SK-N-SH (cell line): ENCODE measurements around the gene SNIP1. TPM values are rescaled to one million over a fixed set of nuclear protein-coding genes. Genes with fewer than 3 reads are reported as not detected.

Experiments used
- CTCF ChIA-PET: fragments of 300-600, 350-600 bp; formaldehyde crosslinking; extraction: SDS; loops from one replicate; lab custom pipeline; 2021; lab: Yijun Ruan, JAX
- POLR2A ChIA-PET: fragments of 350-600 bp; sonication (Branson Sonifier 250); formaldehyde crosslinking; extraction: SDS; loops from one replicate; lab custom pipeline; 2020; ENCODE audit warnings: antibody characterized with exemption, inconsistent platforms; lab: Yijun Ruan, JAX
- DNase-seq: peaks from one replicate; pipeline ENCODE4 v3.0.0; 2012
- H2AFZ ChIP-seq: fragments of 200-600 bp; sonication (generic); 2 replicates; pipeline ENCODE4 v1.8.1; 2016; ENCODE audit warnings: antibody characterized with exemption, mild to moderate bottlenecking, low read depth
- H3F3A ChIP-seq: fragments of 200-600 bp; sonication (generic); replicated peaks from 2 replicates; pipeline ENCODE3; 2016; ENCODE audit warnings: antibody characterized with exemption, mild to moderate bottlenecking; ENCODE audit not compliant: insufficient read depth
- H3K27ac ChIP-seq, 2 experiments: fragments of 200-500 bp in 1 of 2; fragments of 200-600 bp in 1 of 2; sonication (Bioruptor generic) in 1 of 2; sonication (generic), shearing (Covaris generic) in 1 of 2; 2 replicates each; pipeline versions ENCODE4 v1.5.1 to v1.6.1; 2014 to 2016; ENCODE audit warnings: low read depth in 2 of 2, inconsistent platforms in 1 of 2, low read length in 1 of 2, mild to moderate bottlenecking in 1 of 2, mixed read lengths in 1 of 2
- H3K27me3 ChIP-seq: fragments of 200-600 bp; sonication (generic), shearing (Covaris generic); 2 replicates; pipeline ENCODE4 v1.6.1; 2016; ENCODE audit warnings: mixed run types; ENCODE audit not compliant: insufficient read depth
- H3K36me3 ChIP-seq, 2 experiments: fragments of 200-500 bp in 1 of 2; fragments of 200-600 bp in 1 of 2; sonication (Bioruptor generic) in 1 of 2; sonication (generic) in 1 of 2; replicated peaks in 1 of 2; 2 replicates each; pipeline versions ENCODE3 to v1.5.1; 2014 to 2016; ENCODE audit warnings: low read length in 1 of 2, mild to moderate bottlenecking in 1 of 2; ENCODE audit not compliant: insufficient read depth in 2 of 2, control insufficient read depth in 1 of 2
- H3K4me1 ChIP-seq, 2 experiments: fragments of 200-500 bp in 1 of 2; fragments of 200-600 bp in 1 of 2; sonication (Bioruptor generic) in 1 of 2; sonication (generic), shearing (Covaris generic) in 1 of 2; 2 replicates each; pipeline versions ENCODE4 v1.5.1 to v1.6.1; 2014 to 2016; ENCODE audit warnings: low read depth in 1 of 2, low read length in 1 of 2, mixed run types in 1 of 2; ENCODE audit not compliant: insufficient read depth in 2 of 2, control insufficient read depth in 1 of 2
- H3K4me2 ChIP-seq: fragments of 200-600 bp; sonication (generic), shearing (Covaris generic); 2 replicates; pipeline ENCODE4 v1.6.1; 2017; ENCODE audit warnings: mixed run types
- H3K4me3 ChIP-seq, 2 experiments: fragments of 200-500 bp in 1 of 2; fragments of 200-600 bp in 1 of 2; sonication (Bioruptor generic) in 1 of 2; sonication (generic), shearing (Covaris generic) in 1 of 2; 2 replicates each; pipeline versions ENCODE4 v1.5.1 to v1.8.1; 2014 to 2016; ENCODE audit warnings: low read depth in 2 of 2, inconsistent platforms in 1 of 2, low read length in 1 of 2, mild to moderate bottlenecking in 1 of 2, mixed read lengths in 1 of 2, moderate library complexity in 1 of 2
- H3K79me2 ChIP-seq: fragments of 200-600 bp; sonication (generic); 2 replicates; pipeline ENCODE4 v1.8.1; 2017; ENCODE audit warnings: mild to moderate bottlenecking; ENCODE audit not compliant: insufficient read depth
- H3K9ac ChIP-seq: fragments of 200-600 bp; sonication (generic); 2 replicates; pipeline ENCODE4 v1.6.1; 2017; ENCODE audit warnings: mixed run types
- H3K9me2 ChIP-seq: fragments of 200-600 bp; sonication (generic); 2 replicates; pipeline ENCODE4 v1.6.1; 2017; ENCODE audit warnings: mixed run types
- H3K9me3 ChIP-seq: fragments of 200-600 bp; sonication (generic); 2 replicates; pipeline ENCODE4 v1.6.1; 2017; ENCODE audit warnings: mixed run types, mild to moderate bottlenecking, moderate library complexity
- H4K20me1 ChIP-seq: fragments of 200-600 bp; sonication (generic); 2 replicates; pipeline ENCODE4 v1.6.1; 2017; ENCODE audit warnings: mild to moderate bottlenecking, mixed run types; ENCODE audit not compliant: insufficient read depth
- ELF1 ChIP-seq: IDR thresholded peaks from 2 replicates; pipeline ENCODE4 v1.4.0; 2012
- EP300 ChIP-seq, 2 experiments: IDR thresholded peaks; 2 replicates each; pipeline versions ENCODE4 v1.4.0 to v1.6.1; 2012; ENCODE audit warnings: borderline replicate concordance in 1 of 2, low read depth in 1 of 2, low read length in 1 of 2
- EZH2phosphoT487 ChIP-seq: fragments of 200-600 bp; sonication (generic); IDR thresholded peaks from 2 replicates; pipeline ENCODE4 v1.6.1; 2017; ENCODE audit warnings: low read depth, mixed run types, mild to moderate bottlenecking, antibody characterized with exemption, moderate library complexity, borderline replicate concordance
- FOSL2 ChIP-seq: IDR thresholded peaks from 2 replicates; pipeline ENCODE4 v1.4.0; 2012; ENCODE audit warnings: low read depth, mild to moderate bottlenecking, moderate library complexity, borderline replicate concordance
- FOXJ3 ChIP-seq: sonication (generic); formaldehyde crosslinking; IDR thresholded peaks from 2 replicates; pipeline ENCODE4 v1.5.1; 2020; ENCODE audit warnings: mild to moderate bottlenecking, missing genetic modification reagents
- FOXM1 ChIP-seq: IDR thresholded peaks from 2 replicates; pipeline ENCODE4 v1.4.0; 2012; ENCODE audit warnings: low read depth, mild to moderate bottlenecking
- GATA2 ChIP-seq: sonication (generic); formaldehyde crosslinking; IDR thresholded peaks from 2 replicates; pipeline ENCODE4 v1.5.0; 2020; ENCODE audit warnings: mild to moderate bottlenecking, missing genetic modification reagents
- JUND ChIP-seq: IDR thresholded peaks from 2 replicates; pipeline ENCODE4 v1.4.0; 2012
- MAX ChIP-seq: IDR thresholded peaks from 2 replicates; pipeline ENCODE4 v1.4.0; 2012; ENCODE audit warnings: low read depth
- MEF2A ChIP-seq: IDR thresholded peaks from 2 replicates; pipeline ENCODE4 v1.4.0; 2012; ENCODE audit warnings: low read depth, borderline replicate concordance
- MXI1 ChIP-seq: IDR thresholded peaks from 2 replicates; pipeline ENCODE4 v1.6.1; 2012; ENCODE audit warnings: mild to moderate bottlenecking, low read depth, low read length, improper control_type of control experiment
- SMC3 ChIP-seq: IDR thresholded peaks from 2 replicates; pipeline ENCODE4 v1.6.1; 2012; ENCODE audit warnings: low read depth, low read length, improper control_type of control experiment
- TAF1 ChIP-seq: IDR thresholded peaks from 2 replicates; pipeline ENCODE4 v1.6.1; 2012; ENCODE audit warnings: low read depth, mild to moderate bottlenecking, low read length, moderate library complexity, borderline replicate concordance
- TCF12 ChIP-seq: IDR thresholded peaks from 2 replicates; pipeline ENCODE4 v1.4.0; 2012
- USF2 ChIP-seq: fragments of 150-350 bp; IDR thresholded peaks from 2 replicates; pipeline ENCODE4 v1.6.1; 2017; ENCODE audit warnings: antibody characterized with exemption, low read length, low read depth, borderline replicate concordance
- YY1 ChIP-seq: IDR thresholded peaks from 2 replicates; pipeline ENCODE4 v1.4.0; 2012; ENCODE audit warnings: low read depth, mild to moderate bottlenecking
- ZBTB33 ChIP-seq: IDR thresholded peaks from 2 replicates; pipeline ENCODE4 v1.4.0; 2012; ENCODE audit warnings: low read depth, borderline replicate concordance
- WGBS: methylation state at CpG from one replicate; pipeline ENCODE4 v1.1.6; 2017; ENCODE audit warnings: low lambda C conversion rate; 5-methylcytosine and 5-hydroxymethylcytosine counted together
- polyA plus RNA-seq, 3 experiments: library from polyadenylated mRNA; depleted of rRNA; stranded (reverse); fragments of >200 nt; gene quantifications; 2 replicates each; pipeline ENCODE4 v1.2.3, GENCODE V29; 2012
- TF ChIP-seq, protein P1 (sequence below): IDR thresholded peaks from 2 replicates; pipeline ENCODE4 v1.4.0; 2012; ENCODE audit warnings: low read depth, borderline replicate concordance

Gene SNIP1
- polyA plus RNA-seq, 1 of the 3 experiments (the other 2 are of a cell fraction), result 10.2 TPM

DNA sequence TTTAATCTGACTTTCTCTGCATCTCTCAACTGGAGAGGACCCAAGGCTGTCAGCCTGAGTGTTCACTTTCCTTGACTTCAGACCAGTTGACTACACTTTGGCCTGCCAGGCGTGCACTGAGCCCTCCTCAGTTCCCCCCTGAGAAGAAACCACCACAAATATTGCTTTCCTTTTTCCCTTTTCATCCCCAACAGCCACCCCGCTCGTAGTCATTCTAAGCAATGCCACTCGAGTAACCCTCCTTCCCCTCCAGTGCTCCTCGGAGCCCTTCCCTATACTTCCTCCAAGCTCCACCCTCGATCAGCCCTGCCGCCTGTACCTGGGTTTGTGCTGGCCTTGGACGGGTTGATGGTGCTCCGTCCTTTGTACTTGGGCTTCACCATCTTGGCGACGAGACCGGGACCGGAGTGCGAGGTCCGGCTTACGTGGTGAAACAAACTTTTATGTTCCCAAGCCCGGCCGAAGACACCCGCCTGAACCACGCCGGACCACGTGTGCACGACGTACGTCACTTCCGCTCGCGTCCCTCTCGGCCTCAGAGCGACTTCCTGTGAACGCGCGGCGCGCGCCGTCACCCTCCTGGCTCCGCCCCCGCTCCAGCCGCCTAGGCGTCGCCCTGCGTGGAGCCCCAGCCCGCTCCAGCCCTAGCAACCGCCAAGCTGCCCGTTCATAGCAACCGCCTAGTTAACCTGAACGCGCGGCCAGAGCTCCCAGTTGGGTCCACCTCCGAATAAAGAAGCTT lies 41.5 kb upstream of the SNIP1 start, which contains the start of gene GNL2 (continued):
- TF ChIP-seq ZBTB33, result no peak
- no peak for TF ChIP-seq ELF1
- TF ChIP-seq GATA2, result no peak
- TF ChIP-seq MXI1, result peak; percentile 99
- no peak for TF ChIP-seq MEF2A
- TF ChIP-seq, all 33 proteins: peak for 11

DNA sequence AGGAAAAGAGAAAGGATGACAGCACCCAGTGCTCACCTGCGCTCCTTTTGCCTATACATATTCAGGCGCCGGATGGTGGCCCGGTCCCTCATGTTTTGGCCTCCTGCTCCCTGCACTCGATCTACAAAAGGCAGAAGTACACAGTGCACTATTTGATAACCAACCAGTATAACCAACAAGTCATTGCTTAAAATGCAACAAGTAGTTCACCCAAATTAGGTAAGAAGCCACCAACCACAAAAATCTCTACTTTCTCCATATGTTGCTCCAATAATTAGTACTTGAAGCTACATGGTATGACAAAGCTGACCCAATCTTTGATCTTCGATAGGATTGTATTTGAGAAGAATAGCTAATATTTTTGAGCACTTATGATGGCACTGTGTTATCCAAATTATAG lies 39.6 kb upstream of the SNIP1 start:
- Histone ChIP-seq H4K20me1 (peaks cover 8% of the 10 kb centered on the region), H3K4me1 (peaks cover 10 to 20% of the 10 kb centered on the region in 2 experiments; a peak in 3 of 4 replicates), H3F3A (no peaks in the 10 kb centered on the region), H3K27ac (no peak overlapping the region), H3K4me3 (peak overlapping the region in 1 of 2 experiments; percentile 12; a peak in 1 of 4 replicates), H3K9me2 (no peaks in the 10 kb centered on the region), H3K27me3 (no peaks in the 10 kb centered on the region), H3K9me3 (no peaks in the 10 kb centered on the region), H3K79me2 (peaks cover 47% of the 10 kb centered on the region), H3K4me2 (peak overlapping the region; percentile 99), H3K36me3 (peaks cover 31 to 43% of the 10 kb centered on the region in 2 experiments), H3K9ac (no peak overlapping the region), H2AFZ (no peak overlapping the region)
- no peak for DNase-seq
- no peak for TF ChIP-seq TAF1
- TF ChIP-seq ZBTB33, result no peak
- 97% methylated on average over 6 of the region's 6 CpGs for WGBS
- ChIA-PET CTCF (interaction anchor here (0.8 to 1.3 kb wide), 4 partner anchors 9 to 89 kb away, joined by 3 read pairs; no protein-coding TSS in a partner anchor), POLR2A (interaction anchor here (0.8 kb wide), 1 partner anchor 9 kb away, joined by 3 read pairs; no protein-coding TSS in a partner anchor)

DNA sequence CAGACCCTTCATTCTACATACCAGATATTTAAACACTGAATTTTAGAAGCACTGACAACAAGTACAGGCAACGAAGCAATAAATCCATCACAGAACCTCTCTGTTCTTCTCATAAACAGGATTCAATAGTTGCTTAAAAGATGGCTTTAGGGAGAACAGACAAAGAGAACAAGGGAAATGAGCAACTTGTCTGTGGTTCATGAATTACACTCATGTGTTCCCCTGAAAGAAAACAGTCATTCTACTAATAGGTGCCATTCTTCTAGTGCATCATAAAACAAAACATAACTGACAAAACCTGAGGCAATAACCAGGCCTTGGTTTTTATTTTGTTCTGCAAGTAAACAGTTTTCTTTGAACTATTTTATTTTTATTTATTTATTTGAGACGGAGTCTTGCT lies 34.8 kb upstream of the SNIP1 start:
- no peak for DNase-seq
- no peak overlapping the region for H3K9ac ChIP-seq
- peaks cover 64 to 73% of the 10 kb centered on the region in 2 experiments for H3K36me3 ChIP-seq
- H3K27me3 ChIP-seq, result no peaks in the 10 kb centered on the region
- no peak overlapping the region for H3K4me3 ChIP-seq
- peaks cover 5% of the 10 kb centered on the region for H4K20me1 ChIP-seq
- peaks cover 2 to 5% of the 10 kb centered on the region in 2 experiments; a peak in 3 of 4 replicates for H3K4me1 ChIP-seq
- no peaks in the 10 kb centered on the region for H3K9me2 ChIP-seq
- H3K9me3 ChIP-seq, result no peaks in the 10 kb centered on the region
- no peak overlapping the region for H3K4me2 ChIP-seq
- CTCF ChIA-PET, result interaction anchor here (1.4 to 1.5 kb wide), 2 partner anchors 14 to 103 kb away, joined by 3 to 7 read pairs; no protein-coding TSS in a partner anchor
- 100% methylated on average over 2 of the region's 2 CpGs for WGBS
- TF ChIP-seq JUND, result no peak
- no peak for TF ChIP-seq YY1
- TF ChIP-seq USF2, result no peak
- no peak for TF ChIP-seq SMC3
- TF ChIP-seq GATA2, result no peak
- TF ChIP-seq FOSL2, result no peak
- no peak for TF ChIP-seq TCF12
- TF ChIP-seq TAF1, result no peak
- no peak for TF ChIP-seq ELF1
- TF ChIP-seq EP300 (IDR thresholded peaks at IDR 0.05; ENCODE audit: borderline replicate concordance in 1 of 2, low read depth in 1 of 2, low read length in 1 of 2), result no peak
- no peak for TF ChIP-seq MAX
- no peak for TF ChIP-seq FOXJ3
- TF ChIP-seq, protein P1, sequence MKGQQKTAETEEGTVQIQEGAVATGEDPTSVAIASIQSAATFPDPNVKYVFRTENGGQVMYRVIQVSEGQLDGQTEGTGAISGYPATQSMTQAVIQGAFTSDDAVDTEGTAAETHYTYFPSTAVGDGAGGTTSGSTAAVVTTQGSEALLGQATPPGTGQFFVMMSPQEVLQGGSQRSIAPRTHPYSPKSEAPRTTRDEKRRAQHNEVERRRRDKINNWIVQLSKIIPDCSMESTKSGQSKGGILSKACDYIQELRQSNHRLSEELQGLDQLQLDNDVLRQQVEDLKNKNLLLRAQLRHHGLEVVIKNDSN, result no peak
- no peak for TF ChIP-seq EZH2phosphoT487
- TF ChIP-seq FOXM1, result no peak
- no peak for TF ChIP-seq MEF2A
- no peak overlapping the region for H2AFZ ChIP-seq
- POLR2A ChIA-PET, result no interaction called here
- no peak overlapping the region for H3K27ac ChIP-seq
- peaks cover 38% of the 10 kb centered on the region for H3K79me2 ChIP-seq
- no peaks in the 10 kb centered on the region for H3F3A ChIP-seq
